T-cell (primary cell): ENCODE measurements around the gene STX4. TPM values are rescaled to one million over a fixed set of nuclear protein-coding genes. Genes with fewer than 3 reads are reported as not detected.

ENCODE experiments used
- ATAC-seq, 4 experiments: fragments of 200-7000 bp in 3 of 4; fragments of 150-1000 bp in 1 of 4; cut with Tn5 transposase; replicated peaks in 1 of 4; 1 replicate in 3 of 4; 2 replicates in 1 of 4; pipeline ENCODE4 v1.10.0; 2021; ENCODE audit warnings: moderate library complexity in 3 of 4, mild to moderate bottlenecking in 2 of 4, moderate number of reproducible peaks in 1 of 4
- CTCF ChIA-PET, 2 donors: fragments of 300-600 bp; sonication (Branson Sonifier 250); formaldehyde crosslinking; loops; one replicate each; lab custom pipeline; 2022; ENCODE audit warnings: antibody characterized with exemption in 2 of 2; lab: Charles Lee
- POLR2A ChIA-PET, 2 donors: fragments of 300-600 bp; sonication (Branson Sonifier 250); formaldehyde crosslinking; loops; one replicate each; lab custom pipeline; 2022; ENCODE audit warnings: antibody characterized with exemption in 2 of 2; lab: Charles Lee
- DNase-seq, 35 experiments: peaks; one replicate each; pipeline versions ENCODE4 v3.0.0 to v3.0.0-alpha.2; 2013 to 2023
- H3K27ac ChIP-seq: one replicate; pipeline ENCODE4 v1.5.1; 2013; ENCODE audit warnings: low read length
- H3K27me3 ChIP-seq, 2 experiments: replicated peaks in 1 of 2; 1 replicate in 1 of 2; 2 replicates in 1 of 2; pipeline versions ENCODE4 v1.6.1 to v1.7.0; 2013; ENCODE audit warnings: low read length in 1 of 2, mixed read lengths in 1 of 2; ENCODE audit not compliant: control insufficient read depth in 2 of 2, insufficient read depth in 2 of 2; ENCODE audit errors: extremely low read depth in 1 of 2
- H3K36me3 ChIP-seq, 2 donors: 1 replicate in 1 of 2; 2 replicates in 1 of 2; pipeline versions ENCODE4 v1.6.1 to v1.7.0; 2013; ENCODE audit warnings: low read length in 1 of 2; ENCODE audit not compliant: control insufficient read depth in 2 of 2, insufficient read depth in 1 of 2; ENCODE audit errors: extremely low read depth in 1 of 2
- H3K4me1 ChIP-seq, 2 experiments: 1 replicate in 1 of 2; 2 replicates in 1 of 2; pipeline versions ENCODE4 v1.6.1 to v1.7.0; 2013; ENCODE audit warnings: low read length in 2 of 2, mixed read lengths in 1 of 2; ENCODE audit not compliant: insufficient read depth in 2 of 2, control insufficient read depth in 1 of 2; ENCODE audit errors: extremely low read depth in 1 of 2
- H3K4me3 ChIP-seq, 2 donors: 1 replicate in 1 of 2; 2 replicates in 1 of 2; pipeline versions ENCODE4 v1.5.1 to v1.7.0; 2013; ENCODE audit warnings: mild to moderate bottlenecking in 2 of 2, low read length in 1 of 2, moderate library complexity in 1 of 2; ENCODE audit not compliant: control insufficient read depth in 1 of 2; ENCODE audit errors: extremely low read depth in 1 of 2
- H3K9me3 ChIP-seq: 2 replicates; pipeline ENCODE4 v1.7.0; 2013
- H3K27ac Mint-ChIP-seq, 2 donors: one replicate each; pipeline ENCODE4 v1.8.0; 2020 to 2021; ENCODE audit warnings: mild to moderate bottlenecking in 2 of 2, mixed read lengths in 2 of 2
- H3K27me3 Mint-ChIP-seq, 2 donors: one replicate each; pipeline ENCODE4 v1.8.0; 2021 to 2022; ENCODE audit warnings: mixed read lengths in 2 of 2
- H3K36me3 Mint-ChIP-seq: one replicate; pipeline ENCODE4 v1.8.0; 2021; ENCODE audit warnings: mixed read lengths
- H3K4me1 Mint-ChIP-seq, 3 donors: one replicate each; pipeline ENCODE4 v1.8.0; 2020 to 2022; ENCODE audit warnings: mixed read lengths in 3 of 3, mild to moderate bottlenecking in 1 of 3
- H3K4me3 Mint-ChIP-seq, 3 donors: one replicate each; pipeline ENCODE4 v1.8.0; 2020 to 2022; ENCODE audit warnings: mild to moderate bottlenecking in 3 of 3, mixed read lengths in 3 of 3, moderate library complexity in 3 of 3
- H3K9me3 Mint-ChIP-seq, 3 donors: one replicate each; pipeline ENCODE4 v1.8.0; 2020 to 2022; ENCODE audit warnings: mixed read lengths in 3 of 3
- WGBS: methylation state at CpG from one replicate; pipeline ENCODE4 v1.1.5; 2013; ENCODE audit warnings: missing lambda C conversion rate; ENCODE audit not compliant: insufficient coverage; 5-methylcytosine and 5-hydroxymethylcytosine counted together
- total RNA-seq, 35 experiments: library from RNA in 6 of 35; stranded (reverse) in 6 of 35; fragments of 120-200 nt in 1 of 35; gene quantifications; one replicate each; pipeline versions ENCODE4 v1.2.1 to v1.2.4 and lab custom pipeline; 2013 to 2026

Gene STX4
- total RNA-seq, 5 donors from 2014 or later (not counting 1 experiment from before 2014, with no cell fraction given): 73.9 to 110 (median 94.6) TPM

GRCh38 chr16:31073970-31074813 is 40.8 kb downstream of the STX4 start, which contains the start of the genes ZNF646 and ZNF668:
Gene ZNF646, plus strand, starts transcription at chr16:31074422. Its CDS starts 1,903 bp downstream, at chr16:31076325.
Gene ZNF668, minus strand, starts transcription at chr16:31074240. Its CDS starts 9,781 bp downstream, at chr16:31064459.
- CTCF ChIA-PET: interaction anchor here in 1 of 2 donors (0.7 to 1.6 kb wide), 6 partner anchors 40 to 795 kb away, joined by 3 to 15 read pairs (median 4); partner anchors contain the start of genes KAT8 and STX4
- H3K4me1 Mint-ChIP-seq: peaks cover 39 to 47% (median 46%) of the 10 kb centered on the region in 3 donors
- ATAC-seq: peak; percentile 85 to 88 (median 86)
- H3K27ac Mint-ChIP-seq: peak within 1 kb of the TSS; percentile 95 to 97
- no peaks in the 10 kb centered on the region for H3K9me3 Mint-ChIP-seq
- peaks cover 16% of the 10 kb centered on the region for H3K36me3 Mint-ChIP-seq
- WGBS: under 1% methylated on average over 38 of the region's 48 CpGs
- Histone ChIP-seq H3K27me3 (no peaks in the 10 kb centered on the region), H3K4me3 (peak within 1 kb of the TSS; percentile 69 to 95), H3K4me1 (peaks cover 14 to 34% of the 10 kb centered on the region in 2 experiments), H3K36me3 (peaks cover 17 to 31% of the 10 kb centered on the region in 2 donors), H3K27ac (peak within 1 kb of the TSS; percentile 89), H3K9me3 (no peaks in the 10 kb centered on the region)
- peak within 1 kb of the TSS; percentile 92 to 96 (median 94) for H3K4me3 Mint-ChIP-seq
- no peaks in the 10 kb centered on the region for H3K27me3 Mint-ChIP-seq
- POLR2A ChIA-PET: interaction anchor here in 1 of 2 donors (0.5 to 1.4 kb wide), 7 partner anchors 41 to 385 kb away, joined by 3 to 11 read pairs (median 4); partner anchors contain the start of genes ARMC5 and KAT8
- DNase-seq: peak; percentile 89 to 99 (median 98)

GRCh38 chr16:31074814-31075183 is 41.4 kb downstream of the STX4 start:
- Mint-ChIP-seq H3K36me3 (peaks cover 21% of the 10 kb centered on the region), H3K4me3 (peak overlapping the region; percentile 90 to 96 (median 92)), H3K4me1 (peaks cover 39 to 46% (median 45%) of the 10 kb centered on the region in 3 donors), H3K9me3 (no peaks in the 10 kb centered on the region), H3K27me3 (no peaks in the 10 kb centered on the region), H3K27ac (peak overlapping the region; percentile 95 to 97)
- ChIA-PET CTCF (interaction anchor here in 1 of 2 donors (1.2 to 1.6 kb wide), 2 partner anchors 41 to 385 kb away, joined by 3 to 4 read pairs; partner anchors contain the start of gene STX4), POLR2A (interaction anchor here in 1 of 2 donors (1.4 kb wide), 1 partner anchor 43 kb away, joined by 6 read pairs; the partner anchor contains the start of gene KAT8)
- Histone ChIP-seq H3K36me3 (peaks cover 21 to 37% of the 10 kb centered on the region in 2 donors), H3K4me1 (peaks cover 14 to 41% of the 10 kb centered on the region in 2 experiments), H3K27ac (peak overlapping the region; percentile 89), H3K27me3 (no peaks in the 10 kb centered on the region), H3K9me3 (no peaks in the 10 kb centered on the region), H3K4me3 (peak overlapping the region; percentile 69 to 95)
- no peak for DNase-seq
- WGBS: 2% methylated on average over 7 of the region's 7 CpGs
- ATAC-seq: no peak

DNA sequence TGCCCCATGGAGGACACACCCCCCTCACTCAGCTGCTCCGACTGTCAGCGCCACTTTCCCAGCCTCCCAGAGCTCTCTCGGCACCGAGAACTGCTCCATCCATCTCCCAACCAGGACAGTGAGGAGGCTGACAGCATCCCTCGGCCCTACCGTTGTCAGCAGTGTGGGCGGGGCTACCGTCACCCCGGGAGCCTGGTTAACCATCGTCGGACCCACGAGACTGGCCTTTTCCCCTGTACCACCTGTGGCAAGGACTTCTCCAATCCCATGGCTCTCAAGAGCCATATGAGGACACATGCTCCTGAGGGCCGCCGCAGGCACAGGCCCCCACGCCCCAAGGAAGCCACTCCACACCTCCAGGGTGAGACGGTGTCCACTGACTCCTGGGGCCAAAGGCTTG is 43.0 kb downstream of the STX4 start:
- ChIA-PET POLR2A (no interaction called here), CTCF (no interaction called here)
- H3K27me3 Mint-ChIP-seq: no peaks in the 10 kb centered on the region
- H3K27ac ChIP-seq: no peak overlapping the region
- H3K36me3 Mint-ChIP-seq: peaks cover 26% of the 10 kb centered on the region
- H3K4me3 ChIP-seq: no peak overlapping the region
- H3K36me3 ChIP-seq: peaks cover 29 to 52% of the 10 kb centered on the region in 2 donors
- DNase-seq (no peak), ATAC-seq (no peak)
- no peaks in the 10 kb centered on the region for H3K9me3 Mint-ChIP-seq
- no peaks in the 10 kb centered on the region for H3K9me3 ChIP-seq
- H3K27ac Mint-ChIP-seq: no peak overlapping the region
- H3K27me3 ChIP-seq: no peaks in the 10 kb centered on the region
- 97% methylated on average over 12 of the region's 16 CpGs for WGBS
- H3K4me1 ChIP-seq: peaks cover 14 to 52% of the 10 kb centered on the region in 2 experiments
- H3K4me1 Mint-ChIP-seq: peaks cover 44 to 53% (median 50%) of the 10 kb centered on the region in 3 donors
- H3K4me3 Mint-ChIP-seq: peak overlapping the region in 2 of 3 donors; percentile 6 to 92

- H3K27ac Mint-ChIP-seq: no peak overlapping the region
These were observed 43.7 kb downstream of the STX4 start for GRCh38 chr16:31077024-31077423.

GRCh38 chr16:31077592-31078396 is 44.4 kb downstream of the STX4 start:
- peaks cover 30% of the 10 kb centered on the region for H3K36me3 Mint-ChIP-seq
- 95% methylated on average over 28 of the region's 30 CpGs for WGBS
- Histone ChIP-seq H3K4me3 (no peak overlapping the region), H3K36me3 (peaks cover 30 to 64% of the 10 kb centered on the region in 2 donors), H3K9me3 (no peaks in the 10 kb centered on the region), H3K4me1 (peaks cover 4 to 52% of the 10 kb centered on the region in 2 experiments), H3K27me3 (no peaks in the 10 kb centered on the region), H3K27ac (no peak overlapping the region)
- no peaks in the 10 kb centered on the region for H3K9me3 Mint-ChIP-seq
- H3K4me3 Mint-ChIP-seq: no peak overlapping the region
- H3K27me3 Mint-ChIP-seq: no peaks in the 10 kb centered on the region
- ChIA-PET CTCF (no interaction called here), POLR2A (no interaction called here)
- no peak overlapping the region for H3K27ac Mint-ChIP-seq
- DNase-seq (no peak), ATAC-seq (no peak)
- H3K4me1 Mint-ChIP-seq: peaks cover 42 to 47% (median 43%) of the 10 kb centered on the region in 3 donors

More at GRCh38 chr16:31077024-31077423, 43.7 kb downstream of the STX4 start:
- ChIA-PET POLR2A (no interaction called here), CTCF (no interaction called here)
- no peak overlapping the region for H3K4me3 ChIP-seq
- no peak overlapping the region for H3K4me3 Mint-ChIP-seq
- no peaks in the 10 kb centered on the region for H3K27me3 ChIP-seq
- H3K27ac ChIP-seq: no peak overlapping the region
- H3K9me3 Mint-ChIP-seq: no peaks in the 10 kb centered on the region
- ATAC-seq: no peak
- WGBS: 98% methylated on average over 13 of the region's 13 CpGs
- H3K36me3 Mint-ChIP-seq: peaks cover 26% of the 10 kb centered on the region
- no peak for DNase-seq
- no peaks in the 10 kb centered on the region for H3K27me3 Mint-ChIP-seq
- H3K4me1 ChIP-seq: peaks cover 9 to 54% of the 10 kb centered on the region in 2 experiments
- H3K36me3 ChIP-seq: peaks cover 30 to 58% of the 10 kb centered on the region in 2 donors
- peaks cover 45 to 49% (median 45%) of the 10 kb centered on the region in 3 donors for H3K4me1 Mint-ChIP-seq
- H3K9me3 ChIP-seq: no peaks in the 10 kb centered on the region
